GM12878 (cell line): ENCODE measurements around the gene TTC33. TPM values are rescaled to one million over a fixed set of nuclear protein-coding genes. Genes with fewer than 3 reads are reported as not detected.

Source experiments
- ATAC-seq: fragments of 200-7000 bp; cut with Tn5 transposase; 3 replicates; pipeline ENCODE4 v1.9.1; 2020; ENCODE audit warnings: mild to moderate bottlenecking, moderate library complexity
- BruUV-seq: library from RNA; stranded (reverse); fragments of 400-500 nt; replicated peaks from 2 replicates; lab custom pipeline; 2021; lab: Mats Ljungman, UMichigan
- CTCF ChIA-PET: fragments of 300-600 bp; sonication (Branson Sonifier 250); formaldehyde crosslinking; extraction: SDS; loops from one replicate; lab custom pipeline; 2021; ENCODE audit warnings: inconsistent platforms; lab: Yijun Ruan, JAX
- POLR2A ChIA-PET: fragments of 350-600 bp; formaldehyde crosslinking; extraction: SDS; loops from one replicate; lab custom pipeline; 2021; ENCODE audit warnings: inconsistent platforms; lab: Charles Lee
- RAD21 ChIA-PET: fragments of 300-600 bp; sonication (Branson Sonifier 250); formaldehyde crosslinking; loops from one replicate; lab custom pipeline; 2023; ENCODE audit warnings: antibody characterized with exemption; ENCODE audit not compliant: unreplicated experiment; lab: Charles Lee
- SMC1A ChIA-PET: fragments of 300-600 bp; sonication (Branson Sonifier 250); formaldehyde crosslinking; loops from one replicate; lab custom pipeline; 2023; ENCODE audit not compliant: unreplicated experiment, uncharacterized antibody; lab: Charles Lee
- DNase-seq: peaks from one replicate; pipeline ENCODE4 v3.0.0-alpha.2; 2011; ENCODE audit warnings: low read depth, low spot score
- FAIRE-seq: peaks from 3 replicates; lab custom pipeline; 2011; peaks lifted over from hg19 to GRCh38; lab: Jason Lieb, UNC
- H2AFZ ChIP-seq: 2 replicates; pipeline ENCODE4 v1.6.0; 2011; ENCODE audit warnings: low read depth, low read length, control low read depth; ENCODE audit not compliant: control insufficient read depth
- H3K27ac ChIP-seq: 2 replicates; pipeline ENCODE4 v1.5.1; 2011; ENCODE audit warnings: control low read depth; ENCODE audit not compliant: control insufficient read depth, insufficient read depth
- H3K27me3 ChIP-seq, 2 experiments: replicated peaks in 1 of 2; 2 replicates each; pipeline versions ENCODE4 v1.6.0 to v1.6.1; 2011; ENCODE audit warnings: low read length in 1 of 2; ENCODE audit not compliant: control insufficient read depth in 2 of 2, insufficient read depth in 2 of 2
- H3K36me3 ChIP-seq, 2 experiments: 2 replicates each; pipeline ENCODE4 v1.5.1; 2011; ENCODE audit warnings: low read length in 1 of 2; ENCODE audit not compliant: control insufficient read depth in 2 of 2, insufficient read depth in 2 of 2
- H3K4me1 ChIP-seq: 2 replicates; pipeline ENCODE4 v1.6.1; 2011; ENCODE audit warnings: mild to moderate bottlenecking, low read length, moderate library complexity, mixed read lengths; ENCODE audit not compliant: control insufficient read depth, insufficient read depth
- H3K4me2 ChIP-seq: 2 replicates; pipeline ENCODE4 v1.6.0; 2011; ENCODE audit warnings: control low read depth; ENCODE audit not compliant: control insufficient read depth, insufficient read depth
- H3K4me3 ChIP-seq: fragments of 200-600 bp; sonication (generic); 2 replicates; pipeline ENCODE4 v1.5.1; 2016
- H3K79me2 ChIP-seq: 2 replicates; pipeline ENCODE4 v1.6.0; 2011; ENCODE audit warnings: low read length; ENCODE audit not compliant: control insufficient read depth, insufficient read depth
- H3K9ac ChIP-seq: 2 replicates; pipeline ENCODE4 v1.8.0; 2011; ENCODE audit warnings: low read length, control low read depth, mixed read lengths; ENCODE audit not compliant: control insufficient read depth, insufficient read depth
- H3K9me3 ChIP-seq: replicated peaks from 3 replicates; pipeline ENCODE4 v1.5.1; 2011; ENCODE audit warnings: mild to moderate bottlenecking, low read length; ENCODE audit not compliant: control insufficient read depth, insufficient read depth
- H4K20me1 ChIP-seq: 2 replicates; pipeline ENCODE4 v1.6.0; 2011; ENCODE audit not compliant: control insufficient read depth, insufficient read depth
- KDM1A ChIP-seq: fragments of 200-600 bp; sonication (generic); IDR thresholded peaks from 2 replicates; pipeline ENCODE4 v1.6.1; 2016; ENCODE audit warnings: borderline replicate concordance
- RELB ChIP-seq: fragments of 450-650 bp; IDR thresholded peaks from 2 replicates; pipeline ENCODE4 v1.6.1; 2017; ENCODE audit warnings: low read depth, mild to moderate bottlenecking, moderate library complexity
- SKIL ChIP-seq: fragments of 450-650 bp; IDR thresholded peaks from 2 replicates; pipeline ENCODE4 v1.6.1; 2017; ENCODE audit warnings: mild to moderate bottlenecking, low read depth, inconsistent platforms; ENCODE audit not compliant: poor library complexity, severe bottlenecking
- WGBS: methylation state at CpG from one replicate; pipeline ENCODE4 v1.1.6; 2016; ENCODE audit warnings: low lambda C conversion rate; ENCODE audit not compliant: insufficient replicate concordance, insufficient coverage; ENCODE audit errors: missing lambda C conversion rate; 5-methylcytosine and 5-hydroxymethylcytosine counted together
- in situ Hi-C: fragments of 300-500 bp; cut with MboI; formaldehyde crosslinking; loops from 9 replicates; pipeline ENCODE4 v1.14.3; 2018; ENCODE audit warnings: mixed read lengths
- intact Hi-C: fragments of 100-400 bp; cut with micrococcal nuclease; formaldehyde crosslinking; loops from one replicate; pipeline ENCODE4 v1.14.2; 2022; ENCODE audit not compliant: unreplicated experiment
- polyA plus RNA-seq, 11 experiments: library from polyadenylated mRNA; depleted of rRNA in 4 of 11; unstranded in 6 of 11; stranded (reverse) in 5 of 11; fragments of >200 nt; fragmentation: Nextera tagmentation in 4 of 11; fragmentation: Illumina TruSeq in 1 of 11; extraction: Ambion mirVana in 4 of 11; extraction: Trizol in 1 of 11; gene quantifications; 1 replicate in 1 of 11; 2 replicates in 10 of 11; pipeline versions ENCODE4 v1.2.1 to v1.2.3, GENCODE V29; 2011 to 2016; ENCODE audit warnings: inconsistent platforms in 2 of 11, missing spikeins in 2 of 11, low read depth in 1 of 11
- total RNA-seq, 4 experiments: library from RNA; depleted of rRNA in 3 of 4; stranded (reverse); fragments of >200 nt in 3 of 4; fragmentation: Illumina TruSeq in 1 of 4; extraction: Trizol in 1 of 4; gene quantifications; 2 replicates each; pipeline versions ENCODE4 v1.2.1 to v1.2.3, GENCODE V29; 2013 to 2021

The TTC33 gene
- total and polyA plus RNA-seq, 10 of the 15 experiments (the other 5 are each of a cell fraction or from before 2014, with no cell fraction given): 7.9 to 22.3 (median 14.6) TPM

- in situ Hi-C loops (no loop called here), intact Hi-C loops (no loop called here)
- 44% methylated on average over 3 of the region's 3 CpGs for WGBS
- ChIA-PET CTCF (no interaction called here), POLR2A (no interaction called here), SMC1A (interaction anchor here (0.7 kb wide), 1 partner anchor 17 kb away, joined by 3 read pairs; no protein-coding TSS in a partner anchor), RAD21 (no interaction called here)
- no peak overlapping the region for H3K9ac ChIP-seq
- H3K4me1 ChIP-seq: no peaks in the 10 kb centered on the region
- H3K27ac ChIP-seq: no peak overlapping the region
- no peak for FAIRE-seq
- H3K36me3 ChIP-seq: no peaks in the 10 kb centered on the region
- no TSS peak for BruUV-seq
- no peaks in the 10 kb centered on the region for H4K20me1 ChIP-seq
- no peaks in the 10 kb centered on the region for H3K79me2 ChIP-seq
- H3K4me2 ChIP-seq: no peak overlapping the region
- H3K9me3 ChIP-seq: no peaks in the 10 kb centered on the region
- H3K4me3 ChIP-seq: no peak overlapping the region
- no peak for DNase-seq
- TF ChIP-seq RELB (no peak), SKIL (no peak), KDM1A (no peak)
- no peak for ATAC-seq
- H3K27me3 ChIP-seq: peaks cover 2 to 3% of the 10 kb centered on the region in 2 experiments; a peak in 2 of 4 replicates
- no peak overlapping the region for H2AFZ ChIP-seq
Observed at GRCh38 chr5:40521108-40521785, 234.5 kb downstream of the TTC33 start.
